Measurements from ENCODE around the gene MOK.
"Not testable (repeated sequence)": the region's sequence is repeated elsewhere in the genome, so short reads cannot be mapped to it uniquely, and the experiment has no call there.

The MOK gene, protein sequence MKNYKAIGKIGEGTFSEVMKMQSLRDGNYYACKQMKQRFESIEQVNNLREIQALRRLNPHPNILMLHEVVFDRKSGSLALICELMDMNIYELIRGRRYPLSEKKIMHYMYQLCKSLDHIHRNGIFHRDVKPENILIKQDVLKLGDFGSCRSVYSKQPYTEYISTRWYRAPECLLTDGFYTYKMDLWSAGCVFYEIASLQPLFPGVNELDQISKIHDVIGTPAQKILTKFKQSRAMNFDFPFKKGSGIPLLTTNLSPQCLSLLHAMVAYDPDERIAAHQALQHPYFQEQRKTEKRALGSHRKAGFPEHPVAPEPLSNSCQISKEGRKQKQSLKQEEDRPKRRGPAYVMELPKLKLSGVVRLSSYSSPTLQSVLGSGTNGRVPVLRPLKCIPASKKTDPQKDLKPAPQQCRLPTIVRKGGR

DNA sequence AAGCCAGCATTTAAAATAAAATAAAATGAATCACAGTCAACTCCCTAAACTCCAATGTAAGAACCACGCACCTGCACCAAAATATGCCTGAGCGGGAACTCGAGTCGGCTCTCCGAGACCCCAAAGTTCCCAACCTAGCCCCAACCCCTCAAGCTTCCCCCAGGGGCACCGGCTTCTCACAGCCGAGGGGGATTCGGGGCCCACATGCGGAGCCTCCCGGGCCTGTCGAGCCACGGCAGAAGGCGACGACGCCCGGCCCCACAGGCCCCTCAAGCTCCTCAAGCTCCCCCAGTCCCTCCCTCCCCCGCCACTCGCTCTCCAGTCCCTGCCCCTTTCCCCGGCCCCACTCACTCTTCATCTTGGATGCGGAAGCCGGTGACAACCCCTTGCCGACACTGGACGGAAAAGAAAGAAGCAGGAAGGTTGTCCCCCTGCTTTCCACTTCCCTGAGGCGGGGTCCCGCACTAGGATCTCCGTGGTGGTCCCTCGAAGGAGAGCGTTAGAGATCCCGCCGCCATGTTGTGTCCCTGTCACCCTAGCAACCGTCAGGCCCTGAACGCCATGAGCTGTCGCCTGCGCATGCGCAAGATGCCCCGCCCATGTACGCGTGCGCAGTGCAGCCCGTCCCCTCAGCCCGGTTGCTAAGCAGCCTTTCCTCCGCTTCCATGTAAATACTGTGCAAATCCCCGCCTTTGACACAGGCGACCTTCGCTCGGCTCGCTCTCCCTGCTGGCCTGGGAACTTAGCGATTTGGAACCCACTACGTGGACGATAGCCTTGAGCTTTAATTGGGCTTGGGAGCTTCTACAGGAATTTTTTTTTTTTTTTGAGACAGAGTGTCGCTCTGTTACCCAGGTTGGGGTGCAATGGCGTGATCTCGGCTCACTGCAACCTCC is at the start of gene MOK:
TSS of gene MOK (minus strand) at position 554 of the 896 bp plus-strand sequence. CDS start at position 358, 196 bp downstream.
- peak; percentile 95 for DNase-seq (ENCODE audit: low read depth)
- H3K4me3 ChIP-seq (ENCODE audit: low read length): peak within 1 kb of the TSS; percentile 91
- TF ChIP-seq, protein P1, sequence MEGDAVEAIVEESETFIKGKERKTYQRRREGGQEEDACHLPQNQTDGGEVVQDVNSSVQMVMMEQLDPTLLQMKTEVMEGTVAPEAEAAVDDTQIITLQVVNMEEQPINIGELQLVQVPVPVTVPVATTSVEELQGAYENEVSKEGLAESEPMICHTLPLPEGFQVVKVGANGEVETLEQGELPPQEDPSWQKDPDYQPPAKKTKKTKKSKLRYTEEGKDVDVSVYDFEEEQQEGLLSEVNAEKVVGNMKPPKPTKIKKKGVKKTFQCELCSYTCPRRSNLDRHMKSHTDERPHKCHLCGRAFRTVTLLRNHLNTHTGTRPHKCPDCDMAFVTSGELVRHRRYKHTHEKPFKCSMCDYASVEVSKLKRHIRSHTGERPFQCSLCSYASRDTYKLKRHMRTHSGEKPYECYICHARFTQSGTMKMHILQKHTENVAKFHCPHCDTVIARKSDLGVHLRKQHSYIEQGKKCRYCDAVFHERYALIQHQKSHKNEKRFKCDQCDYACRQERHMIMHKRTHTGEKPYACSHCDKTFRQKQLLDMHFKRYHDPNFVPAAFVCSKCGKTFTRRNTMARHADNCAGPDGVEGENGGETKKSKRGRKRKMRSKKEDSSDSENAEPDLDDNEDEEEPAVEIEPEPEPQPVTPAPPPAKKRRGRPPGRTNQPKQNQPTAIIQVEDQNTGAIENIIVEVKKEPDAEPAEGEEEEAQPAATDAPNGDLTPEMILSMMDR (IDR thresholded peaks at IDR 0.05; ENCODE audit: insufficient read depth, low read depth, low read length, missing control alignments): no peak

DNA sequence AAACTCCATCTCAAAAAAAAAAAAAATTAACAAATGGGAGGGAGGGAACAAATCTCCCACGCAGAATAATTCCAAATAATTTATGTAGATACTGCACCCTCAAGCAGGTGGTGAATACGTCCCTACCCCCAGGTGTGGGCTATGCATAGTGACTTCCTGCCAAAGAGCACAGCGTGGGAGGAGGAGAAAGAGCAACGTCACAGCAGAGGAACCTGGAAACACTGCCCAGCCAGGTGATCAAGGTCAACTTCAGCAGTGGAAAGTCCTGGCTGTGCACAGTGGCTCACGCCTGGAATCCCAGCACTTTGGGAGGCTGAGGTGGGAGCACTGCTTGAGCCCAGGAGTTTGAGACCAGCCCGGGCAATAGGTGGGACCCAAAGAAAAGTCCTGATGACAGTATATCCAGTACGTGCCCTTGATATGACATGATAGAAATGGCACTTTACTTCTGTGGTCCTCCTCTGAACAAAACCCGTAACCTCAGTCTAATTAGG is 48.2 kb upstream of the MOK start:
- TF ChIP-seq, protein P1 (IDR thresholded peaks at IDR 0.05; ENCODE audit: insufficient read depth, low read depth, low read length, missing control alignments): no peak
- DNase-seq (ENCODE audit: low read depth): no peak
- no peak overlapping the region for H3K4me3 ChIP-seq (ENCODE audit: low read length)

DNA sequence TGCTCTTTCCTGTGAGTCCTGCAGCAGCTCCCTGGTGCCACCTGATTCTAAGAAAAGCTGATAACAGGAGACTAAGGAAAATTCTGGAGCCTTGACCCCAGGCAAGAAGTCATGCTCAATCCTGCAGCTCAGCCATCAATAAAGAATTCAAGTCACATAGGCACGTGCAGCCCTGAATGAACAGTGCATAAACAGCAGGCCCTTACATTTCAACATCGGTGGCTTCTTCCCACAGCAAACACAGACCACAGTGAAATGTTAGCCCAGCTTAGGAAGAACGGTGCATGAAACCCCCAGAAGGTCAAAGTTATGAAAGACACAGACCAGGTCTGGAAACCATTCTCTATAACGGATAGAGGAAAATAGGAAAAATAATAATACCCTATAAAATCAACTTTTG is 47.2 kb upstream of the MOK start:
- no peak overlapping the region for H3K4me3 ChIP-seq (ENCODE audit: low read length)
- no peak for DNase-seq (ENCODE audit: low read depth)
- TF ChIP-seq, protein P1 (IDR thresholded peaks at IDR 0.05; ENCODE audit: insufficient read depth, low read depth, low read length, missing control alignments): no peak

DNA sequence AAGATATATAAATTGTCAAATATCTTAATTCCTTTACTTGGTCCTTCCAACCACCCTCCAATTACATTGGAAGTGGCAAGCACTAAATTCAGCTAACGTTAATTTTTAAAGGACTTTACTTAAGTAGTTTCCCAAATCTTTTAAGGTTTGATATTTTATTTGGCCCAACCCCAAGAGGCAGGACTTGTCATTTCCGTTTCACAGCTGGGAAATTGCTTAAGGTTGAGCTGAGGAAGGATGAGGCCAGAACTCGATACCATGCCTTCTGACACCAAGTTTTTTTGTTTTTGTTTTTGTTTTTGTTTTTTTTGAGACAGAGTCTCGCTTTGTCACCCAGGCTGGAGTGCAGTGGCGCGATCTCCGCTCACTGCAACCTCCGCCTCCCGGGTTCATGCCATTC is 46.6 kb upstream of the MOK start:
- peak; percentile 18 for DNase-seq (ENCODE audit: low read depth)
- H3K4me3 ChIP-seq (ENCODE audit: low read length): not testable (repeated sequence)

DNA sequence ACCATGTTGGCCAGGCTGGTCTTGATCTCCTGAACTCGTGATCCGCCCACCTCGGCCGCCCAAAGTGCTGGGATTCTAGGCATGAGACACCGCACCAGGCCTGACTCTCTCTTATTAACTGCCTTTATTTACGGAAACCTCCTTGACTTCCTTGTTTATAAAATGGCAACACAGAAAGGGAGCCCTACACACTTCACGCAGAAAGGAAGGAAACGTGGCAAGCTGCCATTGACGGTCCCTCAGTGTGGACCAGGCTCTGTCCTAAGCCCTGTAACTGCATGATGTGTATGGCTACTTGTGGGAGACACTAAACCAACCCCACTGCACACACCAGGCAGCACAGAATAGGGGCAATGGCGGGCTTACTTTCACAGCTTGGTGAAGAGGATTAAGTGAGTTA is 46.1 kb upstream of the MOK start:
- no peak overlapping the region for H3K4me3 ChIP-seq (ENCODE audit: low read length)
- TF ChIP-seq, protein P1 (IDR thresholded peaks at IDR 0.05; ENCODE audit: insufficient read depth, low read depth, low read length, missing control alignments): no peak
- no peak for DNase-seq (ENCODE audit: low read depth)

DNA sequence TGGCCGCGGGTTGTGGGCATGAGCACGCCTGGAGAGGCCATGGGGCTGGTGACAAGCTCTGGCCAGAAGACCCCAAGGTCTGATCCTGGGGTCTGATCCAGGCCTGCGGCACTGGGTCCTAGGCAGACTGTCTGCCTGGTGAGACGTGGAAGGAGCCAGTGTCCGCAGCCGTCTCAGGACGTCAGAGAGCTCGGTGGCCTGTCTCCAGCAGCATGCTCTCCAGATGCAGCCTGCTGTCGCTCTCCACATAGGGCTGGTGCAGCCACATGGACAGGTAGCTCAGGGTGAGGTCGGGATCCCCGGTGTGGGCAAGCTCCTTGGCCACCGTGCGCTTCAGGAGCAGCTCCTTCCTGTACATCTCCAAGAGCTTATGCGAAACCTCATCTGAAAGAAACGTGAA is 43.4 kb upstream of the MOK start:
- DNase-seq (ENCODE audit: low read depth): no peak
- no peak overlapping the region for H3K4me3 ChIP-seq (ENCODE audit: low read length)
- TF ChIP-seq, protein P1 (IDR thresholded peaks at IDR 0.05; ENCODE audit: insufficient read depth, low read depth, low read length, missing control alignments): no peak

DNA sequence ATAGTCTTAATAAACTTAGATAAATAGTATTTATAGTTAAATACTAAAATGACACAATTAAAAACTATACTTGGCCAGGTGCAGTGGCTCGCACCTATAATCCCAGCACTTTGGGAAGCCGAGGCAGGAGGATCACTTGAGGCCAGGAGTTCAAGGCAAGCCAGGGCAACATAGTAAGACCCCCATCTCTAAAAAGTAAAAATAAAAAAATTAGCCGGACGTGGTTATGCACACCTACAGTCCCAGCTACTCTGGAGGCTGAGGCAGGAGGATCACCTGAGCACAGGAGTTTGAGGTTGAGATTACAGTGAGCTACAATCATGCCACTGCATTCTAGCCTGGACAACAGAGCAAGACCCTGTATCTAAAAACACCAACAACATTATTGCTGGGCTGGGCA is 41.7 kb upstream of the MOK start:
- TF ChIP-seq, protein P1 (IDR thresholded peaks at IDR 0.05; ENCODE audit: insufficient read depth, low read depth, low read length, missing control alignments): no peak
- no peak overlapping the region for H3K4me3 ChIP-seq (ENCODE audit: low read length)
- no peak for DNase-seq (ENCODE audit: low read depth)
